ENCODE results near the gene LPIN1. TPM values are rescaled to one million over a fixed set of nuclear protein-coding genes. Genes with fewer than 3 reads are reported as not detected.
A peak's percentile ranks its signal among the peaks of the same experiment; 100 is the strongest.

The LPIN1 gene
- total and polyA plus RNA-seq, 2 of the 13 experiments (the other 11 are each of a cell fraction or from before 2014, with no cell fraction given), result 9.7 to 19.4 TPM

- H3K4me1 ChIP-seq (ENCODE audit: insufficient read depth, low read length), result no peaks in the 10 kb centered on the region
- no peaks in the 10 kb centered on the region for H4K20me1 ChIP-seq (ENCODE audit: insufficient read depth, low read length)
- intact Hi-C loops (cut with micrococcal nuclease; ENCODE audit: unreplicated experiment) (no loop called here), in situ Hi-C loops (cut with HindIII; ENCODE audit: extremely low pct_ligation_motif_present, low pct_unique_long_range_greater_than_20kb) (no loop called here)
- H3K27me3 ChIP-seq (ENCODE audit: control insufficient read depth in 1 of 2, insufficient read depth in 2 of 2, low read length in 2 of 2), result no peaks in the 10 kb centered on the region
- TF ChIP-seq ZSCAN25 (CRISPR knock-in tag; IDR thresholded peaks at IDR 0.05) (no peak), SNAPC2 (CRISPR knock-in tag; IDR thresholded peaks at IDR 0.05) (no peak), SYNCRIP (IDR thresholded peaks at IDR 0.05; ENCODE audit: insufficient read depth, low read depth, low read length) (no peak), ZFP37 (CRISPR knock-in tag; IDR thresholded peaks at IDR 0.05; ENCODE audit: borderline replicate concordance) (no peak), CREB1 (IDR thresholded peaks at IDR 0.05) (peak; percentile 65; the same call in 1 of the 2 replicates), CREB1 (CRISPR knock-in tag; IDR thresholded peaks at IDR 0.05) (no peak), ZNF337 (CRISPR knock-in tag; IDR thresholded peaks at IDR 0.05; ENCODE audit: borderline replicate concordance, low read depth) (no peak), EED (CRISPR knock-in tag; IDR thresholded peaks at IDR 0.05) (no peak), MTA3 (CRISPR knock-in tag; IDR thresholded peaks at IDR 0.05) (no peak), ATF7 (IDR thresholded peaks at IDR 0.05) (peak; percentile 83), ATF7 (CRISPR knock-in tag; IDR thresholded peaks at IDR 0.05) (no peak), NCOA5 (CRISPR knock-in tag; IDR thresholded peaks at IDR 0.05) (no peak), CREM (IDR thresholded peaks at IDR 0.05) (no peak), CREM (CRISPR knock-in tag; IDR thresholded peaks at IDR 0.05) (no peak), HNRNPH1 (optimal IDR thresholded peaks at IDR 0.05; ENCODE audit: low read depth, low read length) (no peak), KDM4B (CRISPR knock-in tag; IDR thresholded peaks at IDR 0.05) (no peak)
- TF ChIP-seq, protein P1, sequence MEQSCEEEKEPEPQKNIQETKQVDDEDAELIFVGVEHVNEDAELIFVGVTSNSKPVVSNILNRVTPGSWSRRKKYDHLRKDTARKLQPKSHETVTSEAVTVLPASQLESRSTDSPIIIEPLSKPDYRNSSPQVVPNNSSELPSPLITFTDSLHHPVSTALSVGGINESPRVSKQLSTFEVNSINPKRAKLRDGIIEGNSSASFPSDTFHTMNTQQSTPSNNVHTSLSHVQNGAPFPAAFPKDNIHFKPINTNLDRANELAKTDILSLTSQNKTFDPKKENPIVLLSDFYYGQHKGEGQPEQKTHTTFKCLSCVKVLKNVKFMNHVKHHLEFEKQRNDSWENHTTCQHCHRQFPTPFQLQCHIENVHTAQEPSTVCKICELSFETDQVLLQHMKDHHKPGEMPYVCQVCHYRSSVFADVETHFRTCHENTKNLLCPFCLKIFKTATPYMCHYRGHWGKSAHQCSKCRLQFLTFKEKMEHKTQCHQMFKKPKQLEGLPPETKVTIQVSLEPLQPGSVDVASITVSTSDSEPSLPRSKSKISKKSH (CRISPR knock-in tag; IDR thresholded peaks at IDR 0.05; ENCODE audit: borderline replicate concordance), result no peak
- TF ChIP-seq, protein P2, sequence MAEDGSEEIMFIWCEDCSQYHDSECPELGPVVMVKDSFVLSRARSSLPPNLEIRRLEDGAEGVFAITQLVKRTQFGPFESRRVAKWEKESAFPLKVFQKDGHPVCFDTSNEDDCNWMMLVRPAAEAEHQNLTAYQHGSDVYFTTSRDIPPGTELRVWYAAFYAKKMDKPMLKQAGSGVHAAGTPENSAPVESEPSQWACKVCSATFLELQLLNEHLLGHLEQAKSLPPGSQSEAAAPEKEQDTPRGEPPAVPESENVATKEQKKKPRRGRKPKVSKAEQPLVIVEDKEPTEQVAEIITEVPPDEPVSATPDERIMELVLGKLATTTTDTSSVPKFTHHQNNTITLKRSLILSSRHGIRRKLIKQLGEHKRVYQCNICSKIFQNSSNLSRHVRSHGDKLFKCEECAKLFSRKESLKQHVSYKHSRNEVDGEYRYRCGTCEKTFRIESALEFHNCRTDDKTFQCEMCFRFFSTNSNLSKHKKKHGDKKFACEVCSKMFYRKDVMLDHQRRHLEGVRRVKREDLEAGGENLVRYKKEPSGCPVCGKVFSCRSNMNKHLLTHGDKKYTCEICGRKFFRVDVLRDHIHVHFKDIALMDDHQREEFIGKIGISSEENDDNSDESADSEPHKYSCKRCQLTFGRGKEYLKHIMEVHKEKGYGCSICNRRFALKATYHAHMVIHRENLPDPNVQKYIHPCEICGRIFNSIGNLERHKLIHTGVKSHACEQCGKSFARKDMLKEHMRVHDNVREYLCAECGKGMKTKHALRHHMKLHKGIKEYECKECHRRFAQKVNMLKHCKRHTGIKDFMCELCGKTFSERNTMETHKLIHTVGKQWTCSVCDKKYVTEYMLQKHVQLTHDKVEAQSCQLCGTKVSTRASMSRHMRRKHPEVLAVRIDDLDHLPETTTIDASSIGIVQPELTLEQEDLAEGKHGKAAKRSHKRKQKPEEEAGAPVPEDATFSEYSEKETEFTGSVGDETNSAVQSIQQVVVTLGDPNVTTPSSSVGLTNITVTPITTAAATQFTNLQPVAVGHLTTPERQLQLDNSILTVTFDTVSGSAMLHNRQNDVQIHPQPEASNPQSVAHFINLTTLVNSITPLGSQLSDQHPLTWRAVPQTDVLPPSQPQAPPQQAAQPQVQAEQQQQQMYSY (CRISPR knock-in tag; IDR thresholded peaks at IDR 0.05), result no peak
- no peaks in the 10 kb centered on the region for H3K9me3 ChIP-seq (ENCODE audit: low read length)
- ChIA-PET CTCF (ENCODE audit: low intra/inter-chr PET ratio, low total read pairs) (no interaction called here), POLR2A (no interaction called here)
- BruUV-seq (replicated peaks), result no TSS peak
- H3K9ac ChIP-seq (ENCODE audit: insufficient read depth, low read depth, low read length), result no peak overlapping the region
- DNase-seq (ENCODE audit: low spot score) (no peak), FAIRE-seq (no peak), ATAC-seq (no peak)
- H3K79me2 ChIP-seq (ENCODE audit: insufficient read depth, low read length), result no peaks in the 10 kb centered on the region
- WGBS (ENCODE audit: low lambda C conversion rate), result 94% methylated on average over 11 of the region's 11 CpGs
- no peak overlapping the region for H2AFZ ChIP-seq (ENCODE audit: low read length)
- peaks cover 12 to 41% of the 10 kb centered on the region in 2 experiments; a peak in 4 of 5 replicates for H3K36me3 ChIP-seq (replicated peaks in 1 of 2; ENCODE audit: control insufficient read depth in 1 of 2, insufficient read depth in 2 of 2, low read length in 2 of 2)
- no peak overlapping the region for H3K4me2 ChIP-seq (ENCODE audit: low read depth, low read length)
- no peak overlapping the region for H3K27ac ChIP-seq (ENCODE audit: extremely low read length, insufficient read depth, low read length)
- no peak overlapping the region for H3K4me3 ChIP-seq (replicated peaks in 1 of 3; ENCODE audit: insufficient read depth in 1 of 3, low read depth in 2 of 3, low read length in 3 of 3)
Measured at GRCh38 chr2:11802782-11803191, 56.4 kb downstream of the LPIN1 start.
